CD14-positive monocyte (primary cell): ENCODE measurements around the gene FREM1. TPM values are rescaled to one million over a fixed set of nuclear protein-coding genes. Genes with fewer than 3 reads are reported as not detected.

Source experiments
- DNase-seq, 3 donors: peaks; one replicate each; pipeline ENCODE4 v3.0.0-alpha.2; 2011 to 2022
- H2AFZ ChIP-seq: 2 replicates; pipeline ENCODE4 v1.6.0; 2012; ENCODE audit warnings: mild to moderate bottlenecking, low read depth, low read length, inconsistent platforms; ENCODE audit not compliant: insufficient read depth, poor library complexity, severe bottlenecking
- H3K27ac ChIP-seq, 2 donors: 1 replicate in 1 of 2; 2 replicates in 1 of 2; pipeline ENCODE4 v1.5.1; 2012 to 2013; ENCODE audit warnings: low read length in 2 of 2, control low read depth in 1 of 2, inconsistent platforms in 1 of 2, low read depth in 1 of 2, mild to moderate bottlenecking in 1 of 2
- H3K27me3 ChIP-seq, 2 donors: one replicate each; pipeline versions ENCODE4 v1.6.0 to v1.6.1; 2011 to 2013; ENCODE audit warnings: low read length in 2 of 2; ENCODE audit not compliant: control insufficient read depth in 2 of 2, insufficient read depth in 2 of 2
- H3K36me3 ChIP-seq, 2 donors: replicated peaks in 1 of 2; 1 replicate in 1 of 2; 2 replicates in 1 of 2; pipeline versions ENCODE4 v1.5.1 to v1.6.1; 2012 to 2013; ENCODE audit warnings: low read length in 2 of 2, control low read depth in 1 of 2, inconsistent platforms in 1 of 2, mild to moderate bottlenecking in 1 of 2; ENCODE audit not compliant: insufficient read depth in 2 of 2, control insufficient read depth in 1 of 2
- H3K4me1 ChIP-seq, 2 donors: 1 replicate in 1 of 2; 2 replicates in 1 of 2; pipeline versions ENCODE4 v1.5.1 to v1.6.1; 2012 to 2013; ENCODE audit warnings: low read length in 2 of 2, control low read depth in 1 of 2, inconsistent platforms in 1 of 2, mild to moderate bottlenecking in 1 of 2, moderate library complexity in 1 of 2; ENCODE audit not compliant: insufficient read depth in 2 of 2, control insufficient read depth in 1 of 2
- H3K4me2 ChIP-seq: replicated peaks from 2 replicates; pipeline ENCODE3; 2012; ENCODE audit warnings: low read length, moderate library complexity, mild to moderate bottlenecking; ENCODE audit not compliant: poor library complexity, severe bottlenecking; ENCODE audit errors: extremely low read depth
- H3K4me3 ChIP-seq, 3 experiments: fragments of 200-600 bp in 1 of 3; sonication (generic) in 1 of 3; replicated peaks in 1 of 3; 1 replicate in 2 of 3; 2 replicates in 1 of 3; pipeline ENCODE4 v1.5.1; 2011 to 2013; ENCODE audit warnings: low read length in 3 of 3, mild to moderate bottlenecking in 3 of 3, control low read depth in 2 of 3, low read depth in 2 of 3, inconsistent platforms in 1 of 3, moderate library complexity in 1 of 3
- H3K79me2 ChIP-seq: 2 replicates; pipeline ENCODE4 v1.6.0; 2012; ENCODE audit warnings: mild to moderate bottlenecking, control low read depth, inconsistent platforms, low read length, moderate library complexity; ENCODE audit not compliant: insufficient read depth
- H3K9ac ChIP-seq: 2 replicates; pipeline ENCODE4 v1.6.0; 2017; ENCODE audit warnings: low read length, mild to moderate bottlenecking; ENCODE audit not compliant: insufficient read depth, poor library complexity, severe bottlenecking
- H3K9me3 ChIP-seq, 2 donors: replicated peaks in 1 of 2; 1 replicate in 1 of 2; 2 replicates in 1 of 2; pipeline versions ENCODE4 v1.5.1 to v1.6.1; 2012 to 2013; ENCODE audit warnings: low read length in 2 of 2, control low read depth in 1 of 2; ENCODE audit not compliant: control insufficient read depth in 1 of 2, insufficient read depth in 1 of 2
- H4K20me1 ChIP-seq: 2 replicates; pipeline ENCODE4 v1.6.0; 2012; ENCODE audit warnings: mild to moderate bottlenecking, low read length, control low read depth, moderate library complexity; ENCODE audit not compliant: insufficient read depth
- H3K27ac Mint-ChIP-seq, 7 donors: one replicate each; pipeline ENCODE4 v1.8.0; 2020; ENCODE audit warnings: mild to moderate bottlenecking in 7 of 7, mixed read lengths in 7 of 7, moderate library complexity in 6 of 7, inconsistent platforms in 2 of 7
- H3K27me3 Mint-ChIP-seq, 3 donors: one replicate each; pipeline ENCODE4 v1.8.0; 2021 to 2022; ENCODE audit warnings: low read depth in 3 of 3, mild to moderate bottlenecking in 3 of 3, mixed read lengths in 3 of 3, moderate library complexity in 3 of 3, inconsistent platforms in 1 of 3
- H3K36me3 Mint-ChIP-seq, 2 donors: one replicate each; pipeline ENCODE4 v1.8.0; 2020; ENCODE audit warnings: mixed read lengths in 2 of 2, inconsistent platforms in 1 of 2, mild to moderate bottlenecking in 1 of 2
- H3K4me1 Mint-ChIP-seq: one replicate; pipeline ENCODE4 v1.8.0; 2020; ENCODE audit warnings: mild to moderate bottlenecking, mixed read lengths
- H3K4me3 Mint-ChIP-seq, 2 donors: one replicate each; pipeline ENCODE4 v1.8.0; 2020; ENCODE audit warnings: mild to moderate bottlenecking in 2 of 2, mixed read lengths in 2 of 2, moderate library complexity in 1 of 2
- H3K9me3 Mint-ChIP-seq, 7 donors: one replicate each; pipeline ENCODE4 v1.8.0; 2020 to 2022; ENCODE audit warnings: mixed read lengths in 7 of 7, mild to moderate bottlenecking in 6 of 7, moderate library complexity in 6 of 7, inconsistent platforms in 2 of 7
- WGBS: methylation state at CpG from one replicate; pipeline ENCODE4 v1.1.5; 2013; ENCODE audit warnings: missing lambda C conversion rate; ENCODE audit not compliant: insufficient coverage; 5-methylcytosine and 5-hydroxymethylcytosine counted together
- intact Hi-C, 2 donors: fragments of 100-400 bp; cut with micrococcal nuclease; formaldehyde crosslinking; loops; one replicate each; pipeline versions ENCODE4 v1.15.0 to v1.15.1; 2023
- polyA plus RNA-seq, 3 donors: library from polyadenylated mRNA; depleted of rRNA in 1 of 3; unstranded in 2 of 3; stranded (reverse) in 1 of 3; fragments of 300-500 nt in 2 of 3; fragments of >200 nt in 1 of 3; fragmentation: Illumina TruSeq in 2 of 3; gene quantifications; 1 replicate in 2 of 3; 2 replicates in 1 of 3; pipeline ENCODE4 v1.2.3, GENCODE V29; 2012 to 2021
- TF ChIP-seq, protein P1 (sequence below): fragments of 200-600 bp; IDR thresholded peaks from one replicate; pipeline ENCODE4 v1.8.0; 2022; ENCODE audit warnings: antibody characterized with exemption, mild to moderate bottlenecking

Gene FREM1
- polyA plus RNA-seq, 3 donors: not detected

DNA sequence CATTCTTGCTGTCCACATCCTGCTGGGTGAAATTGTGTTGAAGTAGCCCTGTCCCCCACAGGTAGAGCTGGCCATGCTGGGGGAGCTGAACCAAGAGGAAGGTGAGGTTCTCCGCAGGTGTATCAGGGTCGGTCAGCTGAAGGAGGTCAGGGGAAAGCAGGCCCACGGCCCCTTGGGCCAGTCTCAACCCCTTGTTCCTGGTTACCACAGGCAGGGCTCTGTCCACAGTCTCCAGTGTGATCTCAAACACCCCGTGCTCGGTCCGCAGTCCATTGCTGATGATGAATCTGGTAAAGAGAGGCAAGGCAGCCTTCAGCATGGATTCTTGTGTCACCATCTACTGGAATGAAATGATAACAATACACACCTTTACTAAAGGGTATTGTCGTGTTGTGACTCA is 134.3 kb downstream of the FREM1 start:
- no peaks in the 10 kb centered on the region for H3K27me3 Mint-ChIP-seq
- no peak overlapping the region for H3K27ac ChIP-seq
- no peaks in the 10 kb centered on the region for H3K36me3 Mint-ChIP-seq
- H3K79me2 ChIP-seq: no peaks in the 10 kb centered on the region
- H3K9ac ChIP-seq: no peak overlapping the region
- 97% methylated on average over 3 of the region's 7 CpGs for WGBS
- no peaks in the 10 kb centered on the region for H3K4me1 Mint-ChIP-seq
- DNase-seq: no peak
- intact Hi-C loops: no loop called here
- no peak overlapping the region for H3K4me3 ChIP-seq
- H2AFZ ChIP-seq: no peak overlapping the region
- no peaks in the 10 kb centered on the region for H3K27me3 ChIP-seq
- H3K36me3 ChIP-seq: no peaks in the 10 kb centered on the region
- H3K9me3 Mint-ChIP-seq: peaks cover 0 to 2% (median 0%) of the 10 kb centered on the region in 7 donors
- H3K9me3 ChIP-seq: no peaks in the 10 kb centered on the region
- H3K4me3 Mint-ChIP-seq: no peak overlapping the region
- no peak overlapping the region for H3K27ac Mint-ChIP-seq
- no peaks in the 10 kb centered on the region for H4K20me1 ChIP-seq
- TF ChIP-seq, protein P1, sequence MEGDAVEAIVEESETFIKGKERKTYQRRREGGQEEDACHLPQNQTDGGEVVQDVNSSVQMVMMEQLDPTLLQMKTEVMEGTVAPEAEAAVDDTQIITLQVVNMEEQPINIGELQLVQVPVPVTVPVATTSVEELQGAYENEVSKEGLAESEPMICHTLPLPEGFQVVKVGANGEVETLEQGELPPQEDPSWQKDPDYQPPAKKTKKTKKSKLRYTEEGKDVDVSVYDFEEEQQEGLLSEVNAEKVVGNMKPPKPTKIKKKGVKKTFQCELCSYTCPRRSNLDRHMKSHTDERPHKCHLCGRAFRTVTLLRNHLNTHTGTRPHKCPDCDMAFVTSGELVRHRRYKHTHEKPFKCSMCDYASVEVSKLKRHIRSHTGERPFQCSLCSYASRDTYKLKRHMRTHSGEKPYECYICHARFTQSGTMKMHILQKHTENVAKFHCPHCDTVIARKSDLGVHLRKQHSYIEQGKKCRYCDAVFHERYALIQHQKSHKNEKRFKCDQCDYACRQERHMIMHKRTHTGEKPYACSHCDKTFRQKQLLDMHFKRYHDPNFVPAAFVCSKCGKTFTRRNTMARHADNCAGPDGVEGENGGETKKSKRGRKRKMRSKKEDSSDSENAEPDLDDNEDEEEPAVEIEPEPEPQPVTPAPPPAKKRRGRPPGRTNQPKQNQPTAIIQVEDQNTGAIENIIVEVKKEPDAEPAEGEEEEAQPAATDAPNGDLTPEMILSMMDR: no peak
- H3K4me2 ChIP-seq: no peak overlapping the region
- no peaks in the 10 kb centered on the region for H3K4me1 ChIP-seq

DNA sequence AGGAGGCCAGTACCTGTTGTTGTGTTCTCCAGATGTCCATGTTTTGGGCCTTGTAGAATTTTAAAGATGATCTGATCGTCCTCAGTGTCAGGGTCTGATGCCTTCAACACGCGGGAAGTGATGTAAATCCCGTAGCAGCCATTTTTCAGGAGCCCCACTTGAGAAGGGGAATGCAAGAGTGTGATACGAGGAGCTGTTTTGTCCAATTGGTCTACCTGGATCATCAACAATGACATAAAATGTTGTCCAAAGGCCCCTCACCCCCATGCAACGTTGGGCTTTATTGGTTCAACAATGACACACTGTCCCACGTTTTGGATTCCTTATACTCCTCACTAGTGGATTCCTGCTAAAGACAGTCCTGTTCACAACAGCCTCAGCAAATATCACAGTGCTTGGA is 139.6 kb downstream of the FREM1 start:
- H3K4me3 Mint-ChIP-seq: no peak overlapping the region
- peaks cover 0 to 1% (median 0%) of the 10 kb centered on the region in 3 donors for H3K27me3 Mint-ChIP-seq
- WGBS: 87% methylated on average over 6 of the region's 7 CpGs
- intact Hi-C loops: no loop called here
- Histone ChIP-seq H4K20me1 (no peaks in the 10 kb centered on the region), H3K9ac (no peak overlapping the region), H3K4me2 (no peak overlapping the region), H3K27ac (no peak overlapping the region), H3K4me1 (no peaks in the 10 kb centered on the region), H3K36me3 (no peaks in the 10 kb centered on the region), H3K9me3 (no peaks in the 10 kb centered on the region), H3K27me3 (no peaks in the 10 kb centered on the region), H3K79me2 (no peaks in the 10 kb centered on the region), H2AFZ (no peak overlapping the region), H3K4me3 (no peak overlapping the region)
- no peaks in the 10 kb centered on the region for H3K4me1 Mint-ChIP-seq
- no peak overlapping the region for H3K27ac Mint-ChIP-seq
- H3K9me3 Mint-ChIP-seq: no peaks in the 10 kb centered on the region
- DNase-seq: no peak
- TF ChIP-seq, protein P1: no peak
- H3K36me3 Mint-ChIP-seq: no peaks in the 10 kb centered on the region
